22Rv1 (cell line): Measurements from ENCODE around the gene FCSK.

Source experiments
- H3K27ac ChIP-seq: fragments of 450-650 bp; 2 replicates; pipeline ENCODE4 v1.5.1; 2017
- CTCF ChIP-seq: fragments of 450-650 bp; IDR thresholded peaks from 2 replicates; pipeline ENCODE4 v1.5.1; 2017; ENCODE audit warnings: mild to moderate bottlenecking
- ZFX ChIP-seq: fragments of 450-650 bp; IDR thresholded peaks from 2 replicates; pipeline ENCODE4 v1.6.1; 2017; ENCODE audit warnings: antibody characterized with exemption, borderline replicate concordance

The FCSK gene

DNA sequence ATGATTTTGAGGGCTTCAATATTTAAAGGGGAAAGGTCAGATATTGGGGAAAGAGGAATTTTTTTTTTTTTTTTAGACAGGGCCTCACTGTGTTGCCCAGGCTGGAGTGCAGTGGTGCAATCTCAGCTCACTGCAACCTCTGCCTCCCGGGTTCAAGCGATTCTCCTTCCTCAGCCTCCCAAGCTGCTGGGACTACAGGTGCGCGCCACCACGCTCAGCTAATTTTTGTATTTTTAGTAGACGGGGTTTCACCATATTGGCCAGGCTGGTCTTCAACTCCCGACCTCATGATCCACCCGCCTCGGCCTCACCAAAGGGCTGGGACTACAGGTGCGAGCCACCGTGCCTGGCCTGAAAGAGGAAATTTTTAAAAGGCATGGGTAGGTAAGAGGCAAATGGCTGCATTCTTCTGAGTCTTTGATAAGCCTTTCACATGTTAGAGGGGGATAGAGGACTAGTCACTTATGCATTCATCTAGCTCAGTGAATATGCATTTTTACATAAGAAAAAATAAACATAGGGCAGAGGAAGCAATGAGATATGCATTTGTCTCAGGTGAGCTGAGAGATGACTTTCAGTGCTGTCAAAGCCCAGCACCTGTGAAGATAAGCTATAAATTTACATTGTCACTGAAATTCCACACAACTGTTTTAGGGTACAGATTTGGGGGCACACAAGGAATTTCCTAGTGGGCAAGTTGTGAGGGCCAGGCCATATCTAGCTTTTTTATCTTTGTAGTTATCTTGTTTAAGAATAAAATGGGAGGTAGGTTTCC is 1.1 kb upstream of the FCSK start:
- H3K27ac ChIP-seq = peak overlapping the region; percentile 78
- TF ChIP-seq CTCF = no peak
- TF ChIP-seq ZFX = no peak

DNA sequence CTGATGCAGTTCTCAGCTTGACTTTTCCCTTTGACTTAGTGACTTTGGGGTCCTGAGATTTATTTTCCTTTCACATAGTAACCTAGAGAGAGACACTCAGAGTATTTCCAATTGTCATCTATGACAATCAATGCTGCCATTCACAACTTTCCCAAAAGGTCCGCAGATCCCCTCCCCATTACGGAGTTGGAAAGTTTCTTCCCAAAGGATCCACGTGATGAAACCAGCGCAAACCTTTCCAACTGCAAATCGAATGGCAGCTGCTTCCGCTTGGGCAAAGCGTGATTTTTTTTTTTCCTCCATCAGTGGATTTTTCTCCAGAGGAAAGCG is 538 bp upstream of the FCSK start:
- peak overlapping the region; percentile 78 for H3K27ac ChIP-seq
- no peak for TF ChIP-seq ZFX
- no peak for TF ChIP-seq CTCF

DNA sequence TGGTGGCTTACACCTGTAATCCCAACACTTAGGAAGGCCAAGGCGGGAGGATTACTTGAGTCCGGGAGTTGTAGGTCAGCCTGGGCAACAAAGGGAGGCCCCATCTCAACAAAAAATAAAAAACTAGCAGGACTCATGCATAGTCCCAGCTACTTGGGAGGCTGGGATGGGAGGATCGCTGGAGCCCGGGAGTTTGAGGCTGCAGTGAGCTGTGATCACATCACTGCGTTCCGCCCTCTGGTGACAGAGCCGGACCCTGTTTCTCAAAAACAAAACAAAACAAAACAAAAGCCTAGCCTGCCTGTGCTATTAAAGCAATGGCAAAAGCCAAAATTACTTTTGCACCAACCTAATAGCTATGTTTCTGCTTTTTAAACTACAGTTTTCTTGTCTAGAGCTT is 1.5 kb downstream of the FCSK start:
- no peak overlapping the region for H3K27ac ChIP-seq
- TF ChIP-seq ZFX = no peak
- no peak for TF ChIP-seq CTCF

GRCh38 chr16:70457446-70458166 is 3.2 kb downstream of the FCSK start:
- no peak for TF ChIP-seq CTCF
- TF ChIP-seq ZFX = no peak
- H3K27ac ChIP-seq = no peak overlapping the region

GRCh38 chr16:70460737-70461261 is 6.4 kb downstream of the FCSK start:
- no peak for TF ChIP-seq ZFX
- TF ChIP-seq CTCF = no peak
- H3K27ac ChIP-seq = no peak overlapping the region

- no peak overlapping the region for H3K27ac ChIP-seq
- TF ChIP-seq ZFX (no peak), CTCF (no peak)
Measured at GRCh38 chr16:70463235-70463634, 8.8 kb downstream of the FCSK start.

DNA sequence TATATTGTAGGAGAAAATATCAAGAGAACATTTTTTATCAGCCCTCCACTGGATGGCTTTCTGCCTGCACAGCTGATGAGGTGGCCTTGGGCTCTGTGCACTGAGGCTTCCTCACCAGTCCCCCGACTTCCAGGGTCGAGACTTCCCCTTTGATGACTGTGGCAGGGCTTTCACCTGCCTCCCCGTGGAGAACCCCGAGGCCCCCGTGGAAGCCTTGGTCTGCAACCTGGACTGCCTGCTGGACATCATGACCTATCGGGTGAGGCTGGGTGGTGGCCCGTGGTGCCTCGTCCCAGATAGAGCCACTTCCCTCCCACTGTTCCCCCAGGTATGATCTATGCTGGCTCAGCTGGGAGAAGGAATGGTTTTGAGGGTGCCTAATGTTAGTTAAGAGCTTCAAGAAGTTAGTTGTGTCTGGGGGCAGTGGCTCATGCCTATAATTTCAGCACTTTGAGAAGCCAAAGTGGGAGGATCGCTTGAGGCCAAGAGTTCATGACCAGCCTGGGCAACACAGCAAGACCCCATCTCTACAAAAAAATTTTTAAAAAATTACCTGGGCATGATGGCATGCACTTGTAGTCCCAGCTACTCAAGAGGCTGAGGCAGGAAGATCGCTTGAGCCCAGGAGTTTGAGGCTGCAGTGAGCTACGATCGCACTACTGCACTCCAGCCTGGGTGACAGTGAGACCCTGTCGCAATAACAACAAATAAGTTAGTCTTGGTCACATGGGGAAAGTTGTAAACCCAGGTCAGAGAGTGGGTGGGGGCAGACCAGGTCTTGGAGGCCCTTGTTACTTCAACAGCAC is 11.8 kb downstream of the FCSK start:
- H3K27ac ChIP-seq = no peak overlapping the region
- TF ChIP-seq ZFX = no peak
- no peak for TF ChIP-seq CTCF
